H9 (cell line): Measurements from ENCODE around the gene PRSS22. TPM values are rescaled to one million over a fixed set of nuclear protein-coding genes. Genes with fewer than 3 reads are reported as not detected.

Experiments
- DNase-seq: peaks from one replicate; pipeline ENCODE4 v3.0.0-alpha.2; 2017
- H2AFZ ChIP-seq: one replicate; pipeline ENCODE4 v1.6.1; 2013; ENCODE audit warnings: mild to moderate bottlenecking, low read length, control low read depth, moderate library complexity
- H2AK5ac ChIP-seq: 2 replicates; pipeline ENCODE4 v1.6.1; 2013; ENCODE audit warnings: low read length, control low read depth, mixed read lengths; ENCODE audit not compliant: insufficient read length
- H2BK120ac ChIP-seq: one replicate; pipeline ENCODE4 v1.6.1; 2013; ENCODE audit warnings: low read depth, mild to moderate bottlenecking, low read length, control low read depth, inconsistent platforms; ENCODE audit not compliant: poor library complexity, severe bottlenecking
- H2BK12ac ChIP-seq: 2 replicates; pipeline ENCODE4 v1.6.1; 2013; ENCODE audit warnings: low read length, control low read depth, mixed read lengths, low read depth; ENCODE audit not compliant: insufficient read length
- H2BK15ac ChIP-seq: 2 replicates; pipeline ENCODE4 v1.6.1; 2013; ENCODE audit warnings: low read depth, low read length, control low read depth
- H2BK20ac ChIP-seq: one replicate; pipeline ENCODE4 v1.6.1; 2013; ENCODE audit warnings: low read depth, mild to moderate bottlenecking, low read length, control low read depth, inconsistent platforms; ENCODE audit not compliant: poor library complexity, severe bottlenecking
- H2BK5ac ChIP-seq: 2 replicates; pipeline ENCODE4 v1.6.1; 2013; ENCODE audit warnings: low read length, control low read depth, mixed read lengths; ENCODE audit not compliant: insufficient read length
- H3K14ac ChIP-seq: 2 replicates; pipeline ENCODE4 v1.6.1; 2013; ENCODE audit warnings: low read length, control low read depth; ENCODE audit not compliant: insufficient read depth
- H3K18ac ChIP-seq: 2 replicates; pipeline ENCODE4 v1.6.1; 2013; ENCODE audit warnings: low read depth, mild to moderate bottlenecking, mixed read lengths, low read length, control low read depth; ENCODE audit not compliant: insufficient read length
- H3K23ac ChIP-seq: 2 replicates; pipeline ENCODE4 v1.6.1; 2013; ENCODE audit warnings: low read length, control low read depth, mixed read lengths, low read depth; ENCODE audit not compliant: insufficient read length
- H3K23me2 ChIP-seq: 2 replicates; pipeline ENCODE4 v1.6.1; 2013; ENCODE audit warnings: low read depth, mild to moderate bottlenecking, mixed read lengths, low read length, control low read depth; ENCODE audit not compliant: insufficient read length, poor library complexity, severe bottlenecking
- H3K27ac ChIP-seq: 2 replicates; pipeline ENCODE4 v1.5.1; 2013; ENCODE audit warnings: low read length, control low read depth, mixed read lengths, low read depth; ENCODE audit not compliant: insufficient read length
- H3K27me3 ChIP-seq: 2 replicates; pipeline ENCODE4 v1.6.1; 2013; ENCODE audit warnings: low read length, control low read depth, inconsistent platforms; ENCODE audit not compliant: insufficient read depth
- H3K4ac ChIP-seq: 2 replicates; pipeline ENCODE4 v1.6.1; 2013; ENCODE audit warnings: low read depth, mild to moderate bottlenecking, control low read depth, inconsistent platforms, low read length, moderate library complexity
- H3K4me1 ChIP-seq: 2 replicates; pipeline ENCODE4 v1.6.1; 2013; ENCODE audit warnings: low read length, control low read depth, inconsistent platforms; ENCODE audit not compliant: insufficient read depth
- H3K4me2 ChIP-seq: 2 replicates; pipeline ENCODE4 v1.6.1; 2013; ENCODE audit warnings: low read length, control low read depth, mixed read lengths; ENCODE audit not compliant: insufficient read length, insufficient read depth
- H3K56ac ChIP-seq: 2 replicates; pipeline ENCODE4 v1.6.1; 2013; ENCODE audit warnings: low read depth, mild to moderate bottlenecking, mixed read lengths, low read length, control low read depth; ENCODE audit not compliant: insufficient read length
- H3K79me1 ChIP-seq: 2 replicates; pipeline ENCODE4 v1.6.1; 2013; ENCODE audit warnings: low read depth, mild to moderate bottlenecking, moderate library complexity, low read length, control low read depth, inconsistent platforms; ENCODE audit not compliant: insufficient read depth, poor library complexity, severe bottlenecking
- H3K79me2 ChIP-seq: 2 replicates; pipeline ENCODE4 v1.6.1; 2013; ENCODE audit warnings: low read length, control low read depth, inconsistent platforms; ENCODE audit not compliant: insufficient read depth
- H3K9ac ChIP-seq: 2 replicates; pipeline ENCODE4 v1.6.1; 2013; ENCODE audit warnings: low read length, control low read depth, mixed read lengths; ENCODE audit not compliant: insufficient read length; ENCODE audit errors: extremely low read depth
- H3K9me3 ChIP-seq: one replicate; pipeline ENCODE4 v1.6.1; 2013; ENCODE audit warnings: low read depth, low read length, inconsistent platforms; ENCODE audit not compliant: control insufficient read depth
- H3T11ph ChIP-seq: one replicate; pipeline ENCODE4 v1.6.1; 2013; ENCODE audit warnings: mild to moderate bottlenecking, low read length, control low read depth, inconsistent platforms
- H4K20me1 ChIP-seq: one replicate; pipeline ENCODE4 v1.6.1; 2013; ENCODE audit not compliant: control insufficient read depth, insufficient read length, insufficient read depth
- H4K5ac ChIP-seq: 2 replicates; pipeline ENCODE4 v1.6.1; 2013; ENCODE audit warnings: low read depth, mild to moderate bottlenecking, mixed read lengths, low read length, control low read depth; ENCODE audit not compliant: insufficient read length
- H4K8ac ChIP-seq: replicated peaks from 2 replicates; pipeline ENCODE4 v1.6.1; 2013; ENCODE audit warnings: low read length, control low read depth, mixed read lengths, low read depth; ENCODE audit not compliant: insufficient read length
- H4K91ac ChIP-seq: 2 replicates; pipeline ENCODE4 v1.6.1; 2013; ENCODE audit warnings: low read depth, mild to moderate bottlenecking, moderate library complexity, mixed read lengths, low read length, control low read depth; ENCODE audit not compliant: insufficient read length
- H3K27ac Mint-ChIP-seq, 3 experiments: 2 replicates in 2 of 3; 3 replicates in 1 of 3; pipeline ENCODE4 v1.8.0; 2020 to 2021; ENCODE audit warnings: mixed read lengths in 3 of 3, mild to moderate bottlenecking in 1 of 3, moderate library complexity in 1 of 3
- H3K27me3 Mint-ChIP-seq: 2 replicates; pipeline ENCODE4 v1.8.0; 2021; ENCODE audit warnings: low read depth, mild to moderate bottlenecking, moderate library complexity, mixed read lengths
- H3K36me3 Mint-ChIP-seq, 3 experiments: 2 replicates in 2 of 3; 3 replicates in 1 of 3; pipeline ENCODE4 v1.8.0; 2020 to 2021; ENCODE audit warnings: low read depth in 3 of 3, mixed read lengths in 3 of 3; ENCODE audit not compliant: insufficient read depth in 1 of 3
- H3K4me1 Mint-ChIP-seq, 2 experiments: 2 replicates each; pipeline ENCODE4 v1.8.0; 2020; ENCODE audit warnings: mixed read lengths in 2 of 2
- H3K4me3 Mint-ChIP-seq, 2 experiments: 2 replicates in 1 of 2; 3 replicates in 1 of 2; pipeline ENCODE4 v1.8.0; 2020 to 2021; ENCODE audit warnings: mild to moderate bottlenecking in 2 of 2, mixed read lengths in 2 of 2, moderate library complexity in 1 of 2
- H3K9me3 Mint-ChIP-seq, 2 experiments: 2 replicates in 1 of 2; 3 replicates in 1 of 2; pipeline ENCODE4 v1.8.0; 2020; ENCODE audit warnings: mild to moderate bottlenecking in 2 of 2, mixed read lengths in 2 of 2, moderate library complexity in 1 of 2
- WGBS: extraction: QIAGEN DNeasy Blood & Tissue Kit; methylation state at CpG from one replicate; pipeline ENCODE4 v1.1.7; 2013; ENCODE audit warnings: missing lambda C conversion rate, low lambda C conversion rate, mixed read lengths; ENCODE audit not compliant: insufficient read length; ENCODE audit errors: extremely low coverage; 5-methylcytosine and 5-hydroxymethylcytosine counted together
- total RNA-seq: library from RNA; stranded (reverse); gene quantifications from 2 replicates; pipeline ENCODE4 v1.2.1, GENCODE V29; 2021
- TF ChIP-seq, protein P1 (sequence below): fragments of 200-600 bp; sonication (generic); conservative IDR thresholded peaks from 3 replicates; pipeline ENCODE4 v1.8.0; 2021; ENCODE audit warnings: antibody characterized with exemption, mild to moderate bottlenecking

The PRSS22 gene
- total RNA-seq, 1 experiment from 2014 or later, result 1.9 TPM

DNA sequence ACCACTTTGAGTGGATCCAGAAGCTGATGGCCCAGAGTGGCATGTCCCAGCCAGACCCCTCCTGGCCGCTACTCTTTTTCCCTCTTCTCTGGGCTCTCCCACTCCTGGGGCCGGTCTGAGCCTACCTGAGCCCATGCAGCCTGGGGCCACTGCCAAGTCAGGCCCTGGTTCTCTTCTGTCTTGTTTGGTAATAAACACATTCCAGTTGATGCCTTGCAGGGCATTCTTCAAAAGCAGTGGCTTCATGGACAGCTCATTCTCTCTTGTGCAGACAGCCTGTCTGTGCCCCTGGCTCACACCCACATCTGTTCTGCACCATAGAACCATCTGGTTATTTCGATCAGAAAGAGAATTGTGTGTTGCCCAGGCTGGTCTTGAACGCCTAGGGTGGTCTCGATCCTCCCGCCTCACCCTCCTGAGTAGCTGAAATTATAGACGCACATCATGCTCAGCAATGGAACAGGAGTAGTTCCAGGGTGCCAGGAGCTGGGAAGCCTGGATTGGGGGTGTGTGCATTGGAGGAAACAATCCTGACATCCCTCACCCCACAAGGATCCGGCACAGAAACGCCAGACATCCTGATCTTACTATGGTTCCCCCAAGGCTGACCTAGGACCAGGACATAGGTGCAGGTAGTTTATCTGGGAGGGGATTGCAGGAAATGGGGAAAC, 36.3 kb downstream of the PRSS22 start:
- Histone ChIP-seq H3K4me2 (no peak overlapping the region), H3K4me1 (no peaks in the 10 kb centered on the region), H3K9ac (no peak overlapping the region), H3T11ph (no peak overlapping the region), H3K27me3 (no peaks in the 10 kb centered on the region), H2BK5ac (no peak overlapping the region), H4K5ac (no peak overlapping the region), H2BK15ac (no peak overlapping the region), H3K23me2 (no peaks in the 10 kb centered on the region), H4K8ac (no peak overlapping the region), H2BK12ac (no peak overlapping the region), H2AK5ac (no peak overlapping the region), H3K23ac (no peak overlapping the region), H4K91ac (no peak overlapping the region), H3K4ac (no peak overlapping the region), H3K56ac (no peak overlapping the region), H3K27ac (no peak overlapping the region), H3K18ac (no peak overlapping the region), H3K9me3 (no peaks in the 10 kb centered on the region), H3K79me1 (no peaks in the 10 kb centered on the region), H2BK120ac (no peak overlapping the region), H4K20me1 (no peaks in the 10 kb centered on the region), H3K14ac (no peak overlapping the region), H2BK20ac (no peak overlapping the region), H3K79me2 (no peaks in the 10 kb centered on the region), H2AFZ (no peak overlapping the region)
- no peaks in the 10 kb centered on the region; a peak in 1 of 7 replicates for H3K36me3 Mint-ChIP-seq
- WGBS, result no CpG with 5 or more reads among the region's 9 CpGs
- H3K27ac Mint-ChIP-seq, result no peak overlapping the region
- no peaks in the 10 kb centered on the region for H3K4me1 Mint-ChIP-seq
- no peaks in the 10 kb centered on the region for H3K9me3 Mint-ChIP-seq
- no peak for DNase-seq
- TF ChIP-seq, protein P1, sequence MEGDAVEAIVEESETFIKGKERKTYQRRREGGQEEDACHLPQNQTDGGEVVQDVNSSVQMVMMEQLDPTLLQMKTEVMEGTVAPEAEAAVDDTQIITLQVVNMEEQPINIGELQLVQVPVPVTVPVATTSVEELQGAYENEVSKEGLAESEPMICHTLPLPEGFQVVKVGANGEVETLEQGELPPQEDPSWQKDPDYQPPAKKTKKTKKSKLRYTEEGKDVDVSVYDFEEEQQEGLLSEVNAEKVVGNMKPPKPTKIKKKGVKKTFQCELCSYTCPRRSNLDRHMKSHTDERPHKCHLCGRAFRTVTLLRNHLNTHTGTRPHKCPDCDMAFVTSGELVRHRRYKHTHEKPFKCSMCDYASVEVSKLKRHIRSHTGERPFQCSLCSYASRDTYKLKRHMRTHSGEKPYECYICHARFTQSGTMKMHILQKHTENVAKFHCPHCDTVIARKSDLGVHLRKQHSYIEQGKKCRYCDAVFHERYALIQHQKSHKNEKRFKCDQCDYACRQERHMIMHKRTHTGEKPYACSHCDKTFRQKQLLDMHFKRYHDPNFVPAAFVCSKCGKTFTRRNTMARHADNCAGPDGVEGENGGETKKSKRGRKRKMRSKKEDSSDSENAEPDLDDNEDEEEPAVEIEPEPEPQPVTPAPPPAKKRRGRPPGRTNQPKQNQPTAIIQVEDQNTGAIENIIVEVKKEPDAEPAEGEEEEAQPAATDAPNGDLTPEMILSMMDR, result no peak
- H3K27me3 Mint-ChIP-seq, result no peaks in the 10 kb centered on the region
- H3K4me3 Mint-ChIP-seq, result no peak overlapping the region; a peak in 1 of 5 replicates
